SK-N-SH treated with all-trans-retinoic acid at 6 μM for 48 hours (cell line): ENCODE data around the gene LENG9.

Experiments used
- ATAC-seq: fragments of 200-7000 bp; cut with Tn5 transposase; 3 replicates; pipeline ENCODE4 v1.9.1; 2020; ENCODE audit warnings: mild to moderate bottlenecking, moderate library complexity
- ARNTL ChIP-seq: fragments of 450-650 bp; formaldehyde crosslinking; IDR thresholded peaks from 2 replicates; pipeline ENCODE4 v1.5.0; 2020; ENCODE audit warnings: low read depth, mild to moderate bottlenecking, moderate library complexity, borderline replicate concordance
- BACH2 ChIP-seq: fragments of 250-450 bp; sonication (Bioruptor Pico); IDR thresholded peaks from 2 replicates; pipeline ENCODE4 v1.9.0; 2021; ENCODE audit warnings: mild to moderate bottlenecking, borderline replicate concordance
- CREB5 ChIP-seq: fragments of 250-450 bp; sonication (Bioruptor Pico); IDR thresholded peaks from 2 replicates; pipeline ENCODE4 v1.5.1; 2020; ENCODE audit warnings: low read depth, mild to moderate bottlenecking, moderate library complexity
- CSDC2 ChIP-seq: fragments of 250-450 bp; sonication (Bioruptor Pico); IDR thresholded peaks from 2 replicates; pipeline ENCODE4 v1.5.0; 2020; ENCODE audit warnings: mild to moderate bottlenecking, moderate library complexity
- CSRNP3 ChIP-seq: fragments of 250-450 bp; sonication (Bioruptor Pico); IDR thresholded peaks from 2 replicates; pipeline ENCODE4 v1.5.1; 2021; ENCODE audit warnings: mild to moderate bottlenecking, moderate library complexity
- ESRRG ChIP-seq: fragments of 250-450 bp; sonication (Bioruptor Pico); IDR thresholded peaks from 2 replicates; pipeline ENCODE4 v1.6.1; 2021; ENCODE audit warnings: mild to moderate bottlenecking
- ISL1 ChIP-seq: fragments of 250-450 bp; sonication (Bioruptor Pico); IDR thresholded peaks from 2 replicates; pipeline ENCODE4 v2.1.2; 2022; ENCODE audit warnings: mild to moderate bottlenecking, moderate library complexity
- OSR1 ChIP-seq: fragments of 250-450 bp; sonication (Bioruptor Pico); IDR thresholded peaks from 2 replicates; pipeline ENCODE4 v1.8.0; 2022; ENCODE audit warnings: moderate library complexity, mild to moderate bottlenecking, inconsistent platforms
- PATZ1 ChIP-seq: fragments of 250-450 bp; sonication (Bioruptor Pico); IDR thresholded peaks from 2 replicates; pipeline ENCODE4 v1.8.0; 2020; ENCODE audit warnings: mild to moderate bottlenecking, moderate library complexity, borderline replicate concordance
- POU6F1 ChIP-seq: fragments of 250-450 bp; sonication (Bioruptor Pico); IDR thresholded peaks from 2 replicates; pipeline ENCODE4 v1.8.0; 2021; ENCODE audit warnings: low read depth, mild to moderate bottlenecking, moderate library complexity, borderline replicate concordance
- PPARA ChIP-seq: fragments of 250-450 bp; sonication (Bioruptor Pico); IDR thresholded peaks from 2 replicates; pipeline ENCODE4 v1.5.0; 2020; ENCODE audit warnings: mild to moderate bottlenecking, borderline replicate concordance
- SNAI2 ChIP-seq: fragments of 250-450 bp; sonication (Bioruptor Pico); IDR thresholded peaks from 2 replicates; pipeline ENCODE4 v1.5.0; 2020; ENCODE audit warnings: mild to moderate bottlenecking, moderate library complexity
- TCF4 ChIP-seq: fragments of 250-450 bp; sonication (Bioruptor Pico); IDR thresholded peaks from 2 replicates; pipeline ENCODE4 v1.8.0; 2021; ENCODE audit warnings: mild to moderate bottlenecking, moderate library complexity, borderline replicate concordance
- TSHZ2 ChIP-seq: fragments of 250-450 bp; sonication (Bioruptor Pico); IDR thresholded peaks from 2 replicates; pipeline ENCODE4 v1.5.0; 2020; ENCODE audit warnings: mild to moderate bottlenecking, moderate library complexity
- ZC3H10 ChIP-seq: fragments of 250-450 bp; sonication (Bioruptor Pico); IDR thresholded peaks from 2 replicates; pipeline ENCODE4 v1.5.1; 2021; ENCODE audit warnings: mild to moderate bottlenecking, moderate library complexity
- ZFP3 ChIP-seq: fragments of 250-450 bp; sonication (Bioruptor Pico); IDR thresholded peaks from 2 replicates; pipeline ENCODE4 v1.5.0; 2020; ENCODE audit warnings: mild to moderate bottlenecking, moderate library complexity
- ZFP30 ChIP-seq: fragments of 450-650 bp; formaldehyde crosslinking; IDR thresholded peaks from 2 replicates; pipeline ENCODE4 v1.5.0; 2022; ENCODE audit warnings: mild to moderate bottlenecking, moderate library complexity
- ZNF70 ChIP-seq: fragments of 450-650 bp; formaldehyde crosslinking; IDR thresholded peaks from 2 replicates; pipeline ENCODE4 v1.5.0; 2020; ENCODE audit warnings: mild to moderate bottlenecking, moderate library complexity
- ZNF8 ChIP-seq: fragments of 450-650 bp; formaldehyde crosslinking; IDR thresholded peaks from 2 replicates; pipeline ENCODE4 v1.5.0; 2020; ENCODE audit warnings: mild to moderate bottlenecking, moderate library complexity

Gene LENG9

GRCh38 chr19:54428323-54429175 lies 35.0 kb downstream of the LENG9 start:
- ATAC-seq = no peak
- TF ChIP-seq PATZ1 (CRISPR knock-in tag) (no peak), OSR1 (CRISPR knock-in tag) (no peak), PPARA (no peak), ZFP30 (CRISPR knock-in tag) (no peak), ARNTL (no peak)

GRCh38 chr19:54427586-54427985 lies 36.0 kb downstream of the LENG9 start:
- ATAC-seq = no peak

More at GRCh38 chr19:54427586-54427985, 36.0 kb downstream of the LENG9 start:
- no peak for TF ChIP-seq ARNTL
- no peak for TF ChIP-seq PPARA
- no peak for TF ChIP-seq ZNF8
- no peak for TF ChIP-seq PATZ1 (CRISPR knock-in tag)
- no peak for TF ChIP-seq ZC3H10 (CRISPR knock-in tag)
- no peak for TF ChIP-seq CSRNP3 (CRISPR knock-in tag)
- no peak for TF ChIP-seq BACH2
- TF ChIP-seq POU6F1 (CRISPR knock-in tag) = no peak
- TF ChIP-seq TSHZ2 (CRISPR knock-in tag) = no peak
- TF ChIP-seq CREB5 (CRISPR knock-in tag) = no peak
- no peak for TF ChIP-seq ZFP3
- TF ChIP-seq CSDC2 (CRISPR knock-in tag) = no peak
- no peak for TF ChIP-seq SNAI2
- TF ChIP-seq ZNF70 (CRISPR knock-in tag) = no peak
- no peak for TF ChIP-seq ISL1
- TF ChIP-seq ESRRG (CRISPR knock-in tag) = no peak
- TF ChIP-seq TCF4 = no peak
- no peak for TF ChIP-seq OSR1 (CRISPR knock-in tag)
- no peak for TF ChIP-seq ZFP30 (CRISPR knock-in tag)
